HG03457 (cell line): ENCODE data around the gene RAB30.
"Not testable (repeated sequence)": the region's sequence is repeated elsewhere in the genome, so short reads cannot be mapped to it uniquely, and the experiment has no call there.

ENCODE experiments used
- ATAC-seq: cut with Tn5 transposase; IDR thresholded peaks from one replicate; pipeline ENCODE4 v1.9.1; 2021; ENCODE audit warnings: moderate number of reproducible peaks; ENCODE audit not compliant: unreplicated experiment

RAB30 gene

GRCh38 chr11:82950502-82950901 is 121.2 kb downstream of the RAB30 start:
- ATAC-seq: not testable (repeated sequence)

DNA sequence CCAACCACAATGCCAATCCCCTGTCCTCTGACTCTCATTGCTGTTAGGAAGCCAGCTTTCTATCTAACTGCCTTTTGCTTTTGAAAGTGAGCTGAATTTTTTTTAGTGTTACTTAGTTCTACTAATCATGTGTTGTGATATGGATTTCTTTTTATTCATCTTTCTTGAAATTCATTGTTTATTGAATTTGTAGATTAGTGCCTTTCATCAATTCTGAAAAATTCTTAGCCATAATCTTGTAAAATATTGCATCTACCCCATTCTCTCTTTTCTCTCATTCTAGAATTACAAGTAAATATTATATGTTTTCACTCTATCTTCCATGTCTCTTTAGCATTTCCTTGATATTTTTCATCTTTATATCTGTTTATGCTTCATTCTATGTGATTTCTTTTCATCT is 122.3 kb downstream of the RAB30 start:
- no peak for ATAC-seq

DNA sequence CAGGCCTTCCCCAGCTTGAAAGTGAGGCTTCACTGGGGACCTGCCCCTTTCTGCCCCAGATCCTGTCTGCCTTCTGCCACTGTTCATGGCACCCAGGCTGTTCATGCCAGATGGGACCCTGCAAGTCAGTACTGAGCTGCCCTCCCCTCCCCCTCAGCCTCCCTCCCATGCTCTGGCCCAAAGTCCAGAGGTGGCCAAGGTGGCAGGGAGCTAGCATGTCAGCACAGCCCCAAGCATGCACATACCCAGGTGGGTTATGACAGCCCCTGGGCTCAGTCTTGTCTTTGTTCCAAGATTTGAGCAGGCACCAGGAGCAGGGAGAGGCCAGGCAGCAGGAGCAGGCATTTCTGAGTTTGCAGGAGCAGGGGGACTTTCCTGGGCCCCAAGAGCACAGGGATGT is 126.0 kb downstream of the RAB30 start:
- ATAC-seq: no peak

GRCh38 chr11:82945041-82945440 is 126.7 kb downstream of the RAB30 start:
- ATAC-seq: not testable (repeated sequence)

GRCh38 chr11:82944198-82944597 is 127.5 kb downstream of the RAB30 start:
- no peak for ATAC-seq

DNA sequence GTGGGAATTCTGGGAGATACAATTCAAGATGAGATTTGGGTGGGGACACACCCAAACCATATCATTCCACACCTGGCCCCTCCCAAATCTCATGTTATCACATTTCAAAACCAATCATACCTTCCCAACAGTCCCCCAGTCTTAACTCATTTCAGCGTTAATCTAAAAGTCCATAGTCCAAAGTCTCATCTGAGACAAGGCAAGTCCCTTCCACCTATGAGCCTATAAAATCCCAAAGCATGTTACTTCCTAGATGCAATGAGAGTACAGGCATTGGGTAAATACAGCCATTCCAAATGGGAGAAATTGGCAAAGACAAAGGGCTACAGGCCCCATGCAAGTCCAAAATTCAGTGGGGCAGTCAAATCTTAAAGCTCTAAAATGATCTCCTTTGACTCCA is 128.3 kb downstream of the RAB30 start:
- ATAC-seq: not testable (repeated sequence)

- no peak for ATAC-seq
Measured at GRCh38 chr11:82942376-82942775, 129.3 kb downstream of the RAB30 start.

DNA sequence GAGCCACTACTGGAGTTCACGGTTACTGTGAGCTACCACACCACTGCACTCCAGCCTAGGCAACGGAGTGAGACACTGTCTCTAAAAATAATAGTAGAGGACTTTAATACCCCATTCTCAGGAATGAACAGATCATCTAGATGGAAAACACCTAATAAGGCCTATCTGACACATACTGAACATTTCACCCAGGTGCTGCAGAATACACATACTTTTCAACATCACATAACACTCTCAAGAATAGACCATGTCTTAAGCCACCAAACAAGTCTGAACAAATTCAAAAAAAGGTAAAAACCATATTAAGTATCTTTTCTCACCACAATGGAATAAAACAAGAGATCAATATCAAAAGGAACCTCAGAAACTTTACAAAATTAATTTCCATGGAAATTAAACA is 132.2 kb downstream of the RAB30 start:
- no peak for ATAC-seq

GRCh38 chr11:82937554-82937953 is 134.1 kb downstream of the RAB30 start:
- ATAC-seq: no peak

GRCh38 chr11:82936261-82936660 is 135.4 kb downstream of the RAB30 start:
- no peak for ATAC-seq

GRCh38 chr11:82932564-82932963 is 139.1 kb downstream of the RAB30 start:
- ATAC-seq: no peak

- ATAC-seq: no peak
Measured at GRCh38 chr11:82930734-82931133, 141.0 kb downstream of the RAB30 start.

GRCh38 chr11:82930229-82930628 is 141.5 kb downstream of the RAB30 start:
- no peak for ATAC-seq

GRCh38 chr11:82929121-82929520 is 142.6 kb downstream of the RAB30 start:
- ATAC-seq: no peak

DNA sequence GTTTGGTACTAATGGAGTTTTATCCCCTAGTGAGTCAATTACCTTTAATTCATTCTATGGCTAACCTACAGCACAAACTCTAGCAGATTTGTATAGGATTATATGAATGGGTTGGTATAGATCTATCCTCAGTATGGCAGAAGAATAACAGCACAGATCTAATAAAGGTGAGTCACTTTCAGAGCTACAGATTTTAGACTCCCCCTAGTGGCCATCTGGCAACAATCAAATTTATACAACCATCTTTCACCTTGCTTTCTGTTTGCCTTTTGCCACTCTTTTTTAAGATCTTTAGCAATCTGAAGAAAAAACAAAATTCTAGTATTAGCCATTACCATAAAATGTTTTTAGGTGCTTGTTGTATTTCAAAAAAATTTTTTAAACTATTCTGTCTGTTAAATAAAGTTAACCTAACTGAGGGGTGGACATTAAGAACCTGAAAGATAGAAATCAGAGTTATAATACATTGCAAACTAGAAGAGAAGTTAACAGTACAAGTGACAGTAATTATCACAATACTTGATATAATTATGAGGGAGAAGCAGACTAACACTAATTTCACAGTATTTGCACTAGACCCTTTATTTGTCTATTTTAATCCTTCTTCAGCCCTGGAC is 144.3 kb downstream of the RAB30 start:
- ATAC-seq: peak; percentile 50

DNA sequence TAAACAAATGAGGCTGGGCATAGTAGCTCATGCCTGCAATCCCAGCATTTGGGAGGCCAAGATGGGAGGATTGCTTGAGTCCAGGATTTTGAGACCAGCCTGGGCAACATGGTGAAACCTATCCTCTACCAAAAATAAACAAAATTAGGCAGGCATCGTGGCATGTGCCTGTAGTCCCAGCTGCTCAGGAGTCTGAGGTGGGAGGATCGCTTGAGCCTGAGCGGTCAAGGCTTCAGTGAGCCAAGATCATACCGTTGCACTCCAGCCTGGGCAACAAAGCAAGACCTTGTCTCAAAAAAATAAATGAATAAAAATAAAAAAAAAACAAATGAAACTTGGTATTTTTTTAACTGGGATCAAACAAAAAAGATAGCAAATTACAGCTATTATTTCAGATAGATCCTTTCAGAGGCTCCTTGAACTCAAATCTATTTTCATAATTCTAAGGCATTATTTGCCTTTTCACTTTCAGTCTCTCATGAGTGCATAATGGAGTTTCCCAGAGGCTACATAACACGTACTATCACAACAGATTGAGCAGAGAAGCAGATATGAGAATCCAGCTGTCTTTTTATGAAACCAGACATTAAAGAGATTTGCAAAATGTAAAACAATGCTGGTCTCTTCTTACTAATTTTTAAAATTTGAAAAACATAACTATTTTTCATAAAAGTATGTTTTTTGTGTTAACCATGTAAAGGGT is 147.0 kb downstream of the RAB30 start:
- no peak for ATAC-seq
